ENCODE measurements around the gene OFD1. TPM values are rescaled to one million over a fixed set of nuclear protein-coding genes. Genes with fewer than 3 reads are reported as not detected.

OFD1 gene
- total and polyA plus RNA-seq, 2 of the 8 experiments (the other 6 are each of a cell fraction or from before 2014, with no cell fraction given) = 8.0 to 23.4 TPM

- ChIA-PET CTCF (ENCODE audit: partially characterized antibody) (interaction anchor here (1.5 kb wide), 1 partner anchor 34 kb away, joined by 4 read pairs; no protein-coding TSS in a partner anchor), POLR2A (ENCODE audit: partially characterized antibody) (no interaction called here)
- no peaks in the 10 kb centered on the region for H3K9me3 ChIP-seq (ENCODE audit: insufficient read depth in 2 of 2, low read depth in 1 of 2, low read length in 1 of 2)
- H3K4me1 ChIP-seq (replicated peaks in 1 of 4; ENCODE audit: control insufficient read depth in 3 of 4, insufficient read depth in 4 of 4, low read length in 3 of 4) = peaks cover 0 to 7% (median 3%) of the 10 kb centered on the region in 4 experiments; a peak in 4 of 7 replicates
- no peaks in the 10 kb centered on the region; a peak in 1 of 8 replicates for H3K36me3 ChIP-seq (ENCODE audit: control insufficient read depth in 2 of 4, insufficient read depth in 4 of 4, low read length in 3 of 4)
- no peak overlapping the region for H2BK12ac ChIP-seq (ENCODE audit: low read depth, low read length)
- H3K18ac ChIP-seq (ENCODE audit: extremely low read depth, low read length) = no peak overlapping the region
- FAIRE-seq (no peak), DNase-seq (ENCODE audit: low read depth in 1 of 2, low spot score in 2 of 2) (no peak)
- no peak overlapping the region; a peak in 1 of 4 replicates for H3K4me2 ChIP-seq (ENCODE audit: insufficient read depth in 1 of 2, low read depth in 2 of 2, low read length in 2 of 2)
- H3K4ac ChIP-seq (replicated peaks; ENCODE audit: insufficient read length, low read depth, low read length) = no peak overlapping the region
- H2AFZ ChIP-seq (ENCODE audit: low read length) = no peak overlapping the region
- no peak overlapping the region for H4K5ac ChIP-seq (ENCODE audit: insufficient read length, low read depth, low read length)
- WGBS, 2 experiments (ENCODE audit: extremely low coverage in 1 of 2, insufficient coverage in 1 of 2, insufficient read length in 1 of 2, insufficient replicate concordance in 2 of 2, low coverage in 1 of 2, low lambda C conversion rate in 2 of 2, missing lambda C conversion rate in 1 of 2) = 87% methylated on average over 6 of the region's 7 CpGs; no CpG with 5 or more reads in 1 of the 2 experiments
- no peak overlapping the region for H3K56ac ChIP-seq (replicated peaks; ENCODE audit: insufficient read length, low read depth, low read length)
- no peak overlapping the region for H2BK120ac ChIP-seq (replicated peaks; ENCODE audit: low read depth, low read length)
- peaks cover 4 to 73% of the 10 kb centered on the region in 2 experiments for H3K79me2 ChIP-seq (ENCODE audit: control insufficient read depth in 1 of 2, insufficient read depth in 2 of 2, low read length in 2 of 2)
- no peak overlapping the region for H3K27ac ChIP-seq (ENCODE audit: low read depth, low read length)
- H3K79me1 ChIP-seq (ENCODE audit: low read depth, low read length) = no peaks in the 10 kb centered on the region; the same call in 1 of the 2 replicates
- no peak overlapping the region for H3K23ac ChIP-seq (ENCODE audit: insufficient read length)
- H2BK20ac ChIP-seq (ENCODE audit: low read length) = no peak overlapping the region
- peaks cover 0 to 2% (median 0%) of the 10 kb centered on the region in 4 experiments; a peak in 2 of 7 replicates for H3K27me3 ChIP-seq (replicated peaks in 1 of 4; ENCODE audit: control insufficient read depth in 3 of 4, extremely low read depth in 1 of 4, insufficient read depth in 3 of 4, low read length in 3 of 4)
- no peak overlapping the region for H2AK5ac ChIP-seq (ENCODE audit: low read depth, low read length)
- H3K23me2 ChIP-seq (ENCODE audit: low read depth, low read length) = peaks cover 4% of the 10 kb centered on the region; the same call in 1 of the 2 replicates
- TF ChIP-seq CHD2 (IDR thresholded peaks at IDR 0.05; ENCODE audit: low read length) = no peak
- no peak overlapping the region for H2BK5ac ChIP-seq (ENCODE audit: low read depth, low read length)
- H3K14ac ChIP-seq (ENCODE audit: insufficient read length) = no peak overlapping the region
- no peak overlapping the region for H2BK15ac ChIP-seq (ENCODE audit: low read length)
- H4K20me1 ChIP-seq (replicated peaks in 1 of 2; ENCODE audit: control insufficient read depth in 1 of 2, insufficient read depth in 2 of 2, low read length in 2 of 2) = peaks cover 0 to 14% of the 10 kb centered on the region in 2 experiments
- no peak overlapping the region for H3K9ac ChIP-seq (replicated peaks in 1 of 4; ENCODE audit: extremely low read depth in 1 of 4, low read depth in 3 of 4, low read length in 3 of 4)
- no peak overlapping the region for H4K8ac ChIP-seq (ENCODE audit: extremely low read depth, insufficient read depth, low read length)
- no peak overlapping the region for H3K4me3 ChIP-seq (ENCODE audit: extremely low read depth in 1 of 4, insufficient read depth in 2 of 4, low read depth in 3 of 4, low read length in 4 of 4)
- H4K91ac ChIP-seq (replicated peaks; ENCODE audit: insufficient read length, low read length) = no peak overlapping the region
These were observed 42.6 kb upstream of the OFD1 start for GRCh38 chrX:13691841-13692371.

Data from H1 (cell line).